K562 (cell line): Measurements from ENCODE around the gene ELK1. TPM values are rescaled to one million over a fixed set of nuclear protein-coding genes. Genes with fewer than 3 reads are reported as not detected.

Experiments used
- ATAC-seq: fragments of 200-7000 bp; cut with Tn5 transposase; 3 replicates; pipeline ENCODE4 v1.9.1; 2020; ENCODE audit warnings: moderate library complexity
- BruUV-seq: library from RNA; stranded (reverse); fragments of 400-500 nt; replicated peaks from 2 replicates; lab custom pipeline; 2021; lab: Mats Ljungman, UMichigan
- CTCF ChIA-PET: fragments of 300-600 bp; formaldehyde crosslinking; extraction: SDS; loops from one replicate; lab custom pipeline; 2021; ENCODE audit warnings: low intra/inter-chr PET ratio; lab: Yijun Ruan, JAX
- POLR2A ChIA-PET: fragments of 300-600, 350-650 bp; sonication (Branson Sonifier 250); formaldehyde crosslinking; extraction: SDS; loops from one replicate; lab custom pipeline; 2021; ENCODE audit warnings: antibody characterized with exemption, inconsistent platforms; lab: Yijun Ruan, JAX
- DNase-seq, 4 experiments: peaks; one replicate each; pipeline versions ENCODE4 v3.0.0 to v3.0.0-alpha.2; 2011 to 2018; ENCODE audit warnings: low spot score in 3 of 4, mixed read lengths in 3 of 4; ENCODE audit errors: extremely low read depth in 1 of 4
- FAIRE-seq: peaks from 2 replicates; lab custom pipeline; 2011; peaks lifted over from hg19 to GRCh38; lab: Jason Lieb, UNC
- H2AFZ ChIP-seq: 2 replicates; pipeline ENCODE4 v1.6.0; 2011; ENCODE audit warnings: low read depth, low read length, control low read depth, inconsistent platforms
- H3K27ac ChIP-seq: fragments of 200-600 bp; 3 replicates; pipeline ENCODE4 v1.8.0; 2011; ENCODE audit warnings: low read depth, mild to moderate bottlenecking, control low read depth, inconsistent platforms, low read length, moderate library complexity, mixed read lengths; ENCODE audit errors: extremely low read depth
- H3K27me3 ChIP-seq, 2 experiments: fragments of 300-600 bp in 1 of 2; 2 replicates in 1 of 2; 3 replicates in 1 of 2; pipeline versions ENCODE4 v1.6.0 to v1.8.0; 2011; ENCODE audit warnings: inconsistent platforms in 2 of 2, low read length in 2 of 2, mild to moderate bottlenecking in 1 of 2, mixed read lengths in 1 of 2, moderate library complexity in 1 of 2; ENCODE audit not compliant: control insufficient read depth in 2 of 2, insufficient read depth in 2 of 2
- H3K36me3 ChIP-seq: fragments of 300-600 bp; 3 replicates; pipeline ENCODE4 v1.8.0; 2011; ENCODE audit warnings: mild to moderate bottlenecking, low read length, inconsistent platforms; ENCODE audit not compliant: control insufficient read depth, insufficient read depth
- H3K4me1 ChIP-seq, 2 experiments: fragments of 200-600 bp in 1 of 2; replicated peaks in 1 of 2; 2 replicates in 1 of 2; 3 replicates in 1 of 2; pipeline versions ENCODE4 v1.5.1 to v1.8.0; 2011; ENCODE audit warnings: inconsistent platforms in 2 of 2, low read length in 2 of 2, mild to moderate bottlenecking in 1 of 2, mixed read lengths in 1 of 2, moderate library complexity in 1 of 2; ENCODE audit not compliant: control insufficient read depth in 2 of 2, insufficient read depth in 2 of 2
- H3K4me2 ChIP-seq: 2 replicates; pipeline ENCODE4 v1.6.1; 2011; ENCODE audit warnings: low read length, control low read depth, inconsistent platforms, mixed read lengths; ENCODE audit not compliant: insufficient read depth
- H3K4me3 ChIP-seq: fragments of 200-600 bp; sonication (generic), shearing (Covaris generic); 2 replicates; pipeline ENCODE4 v1.5.1; 2016; ENCODE audit warnings: control low read depth, inconsistent platforms
- H3K79me2 ChIP-seq: fragments of 200-600 bp; 3 replicates; pipeline ENCODE4 v1.8.0; 2011; ENCODE audit warnings: low read length, inconsistent platforms; ENCODE audit not compliant: control insufficient read depth, insufficient read depth
- H3K9ac ChIP-seq, 2 experiments: 2 replicates each; pipeline versions ENCODE4 v1.6.0 to v1.6.1; 2011; ENCODE audit warnings: low read depth in 2 of 2, low read length in 2 of 2, control low read depth in 1 of 2, inconsistent platforms in 1 of 2, mild to moderate bottlenecking in 1 of 2, mixed read lengths in 1 of 2; ENCODE audit not compliant: insufficient read depth in 1 of 2
- H3K9me1 ChIP-seq: one replicate; pipeline ENCODE4 v1.6.0; 2011; ENCODE audit warnings: inconsistent platforms, mild to moderate bottlenecking, low read length, moderate library complexity; ENCODE audit not compliant: control insufficient read depth, insufficient read depth
- H3K9me3 ChIP-seq: replicated peaks from 2 replicates; pipeline ENCODE4 v1.5.1; 2011; ENCODE audit warnings: low read depth, low read length, inconsistent platforms; ENCODE audit not compliant: control insufficient read depth, insufficient read depth
- H4K20me1 ChIP-seq: replicated peaks from 2 replicates; pipeline ENCODE4 v1.6.1; 2011; ENCODE audit warnings: low read length, inconsistent platforms, mixed read lengths; ENCODE audit not compliant: control insufficient read depth, insufficient read depth
- CREBBP ChIP-seq: IDR thresholded peaks from one replicate; pipeline ENCODE4 v1.6.1; 2012; ENCODE audit warnings: low read depth, mild to moderate bottlenecking, control low read depth, inconsistent platforms, low read length
- FOXJ3 ChIP-seq: sonication (generic); formaldehyde crosslinking; IDR thresholded peaks from 2 replicates; pipeline ENCODE4 v1.4.0; 2020; ENCODE audit warnings: mild to moderate bottlenecking, missing genetic modification reagents
- HMG20B ChIP-seq: fragments of 250-450 bp; sonication (Bioruptor Pico); IDR thresholded peaks from 2 replicates; pipeline ENCODE4 v1.5.0; 2021; ENCODE audit warnings: mild to moderate bottlenecking
- HMGN3 ChIP-seq: IDR thresholded peaks from 2 replicates; pipeline ENCODE4 v1.6.1; 2011; ENCODE audit warnings: borderline replicate concordance, low read depth, mild to moderate bottlenecking, mixed read lengths, low read length; ENCODE audit not compliant: insufficient read length; ENCODE audit errors: extremely low read depth
- HNRNPL ChIP-seq: fragments of 200-400 bp; formaldehyde crosslinking; IDR thresholded peaks from 2 replicates; pipeline ENCODE4 v1.6.1; 2017; ENCODE audit warnings: low read depth, mild to moderate bottlenecking, low read length
- HSF4 ChIP-seq: fragments of 250-450 bp; sonication (Bioruptor Pico); IDR thresholded peaks from 2 replicates; pipeline ENCODE4 v2.1.2; 2022; ENCODE audit warnings: mild to moderate bottlenecking, moderate library complexity, borderline replicate concordance
- POLR2H ChIP-seq: IDR thresholded peaks from 2 replicates; pipeline ENCODE4 v1.6.1; 2016; ENCODE audit warnings: missing genetic modification characterization, low read depth, mild to moderate bottlenecking, control low read depth, missing compliant biosample characterization, moderate library complexity
- RBFOX2 ChIP-seq: fragments of 200-400 bp; formaldehyde crosslinking; IDR thresholded peaks from 2 replicates; pipeline ENCODE4 v1.6.1; 2017; ENCODE audit warnings: low read depth, mild to moderate bottlenecking, low read length, moderate library complexity
- SMAD3 ChIP-seq: fragments of 450-650 bp; formaldehyde crosslinking; conservative IDR thresholded peaks from 2 replicates; pipeline ENCODE4 v1.4.0; 2020; ENCODE audit warnings: mild to moderate bottlenecking
- TOE1 ChIP-seq, 2 experiments: fragments of 450-650 bp in 1 of 2; sonication (generic) in 1 of 2; formaldehyde crosslinking in 1 of 2; IDR thresholded peaks; 2 replicates each; pipeline versions ENCODE4 v1.7.1 to v1.8.0; 2016 to 2022; ENCODE audit warnings: borderline replicate concordance in 2 of 2, mild to moderate bottlenecking in 2 of 2, antibody characterized with exemption in 1 of 2, inconsistent platforms in 1 of 2, low read depth in 1 of 2, missing genetic modification reagents in 1 of 2, moderate library complexity in 1 of 2
- ZFX ChIP-seq: sonication (generic); formaldehyde crosslinking; IDR thresholded peaks from 2 replicates; pipeline ENCODE4 v1.8.0; 2022; ENCODE audit warnings: mild to moderate bottlenecking, missing genetic modification reagents, moderate library complexity
- ZNF263 ChIP-seq: sonication (generic); formaldehyde crosslinking; IDR thresholded peaks from 2 replicates; pipeline ENCODE4 v1.8.0; 2022; ENCODE audit warnings: mild to moderate bottlenecking, missing genetic modification reagents, borderline replicate concordance
- ZNF79 ChIP-seq: fragments of 250-450 bp; sonication (Bioruptor Pico); IDR thresholded peaks from 2 replicates; pipeline ENCODE4 v1.4.0; 2020; ENCODE audit warnings: low read depth, mild to moderate bottlenecking, moderate library complexity
- WGBS: fragments of 100-300 bp; shearing (Covaris generic); methylation state at CpG from one replicate; pipeline ENCODE4 v1.1.6; 2016; ENCODE audit warnings: low coverage, mixed read lengths; ENCODE audit not compliant: insufficient coverage; ENCODE audit errors: missing lambda C conversion rate; 5-methylcytosine and 5-hydroxymethylcytosine counted together
- in situ Hi-C: fragments of 300-500 bp; cut with MboI; formaldehyde crosslinking; loops from 4 replicates; pipeline ENCODE4 v1.15.0; 2018; ENCODE audit warnings: inconsistent platforms, mixed read lengths
- intact Hi-C: fragments of 100-400 bp; cut with micrococcal nuclease; formaldehyde crosslinking; loops from 2 replicates; pipeline ENCODE4 v1.14.2; 2022
- polyA plus RNA-seq, 8 experiments: library from polyadenylated mRNA; depleted of rRNA in 4 of 8; stranded (reverse) in 5 of 8; unstranded in 3 of 8; fragments of >200 nt; fragmentation: Nextera tagmentation in 2 of 8; fragmentation: Illumina TruSeq in 1 of 8; extraction: Ambion mirVana in 2 of 8; extraction: Trizol in 1 of 8; gene quantifications; 2 replicates each; pipeline versions ENCODE4 v1.2.1 to v1.2.3, GENCODE V29; 2011 to 2014; ENCODE audit warnings: inconsistent platforms in 1 of 8, missing spikeins in 1 of 8
- total RNA-seq, 7 experiments: library from RNA; depleted of rRNA in 6 of 7; stranded (reverse); fragments of >200 nt in 6 of 7; fragmentation: Illumina TruSeq in 2 of 7; extraction: Trizol in 2 of 7; gene quantifications; 2 replicates each; pipeline versions ENCODE4 v1.2.1 to v1.2.3, GENCODE V29; 2011 to 2021; ENCODE audit warnings: low replicate concordance in 1 of 7
- TF ChIP-seq, protein P1 (sequence below): sonication (generic); formaldehyde crosslinking; IDR thresholded peaks from 2 replicates; pipeline ENCODE4 v1.5.0; 2020; ENCODE audit warnings: missing genetic modification reagents
- TF ChIP-seq, protein P2 (sequence below): fragments of 250-450 bp; sonication (Bioruptor Pico); IDR thresholded peaks from 2 replicates; pipeline ENCODE4 v1.6.1; 2021; ENCODE audit warnings: mild to moderate bottlenecking
- TF ChIP-seq, protein P3 (sequence below): fragments of 150-350 bp; IDR thresholded peaks from 2 replicates; pipeline ENCODE4 v1.6.1; 2014; ENCODE audit warnings: low read depth, mild to moderate bottlenecking, low read length, borderline replicate concordance

Gene ELK1
- total and polyA plus RNA-seq, 9 of the 15 experiments (the other 6 are each of a cell fraction or from before 2014, with no cell fraction given), result 4.4 to 74.9 (median 26.5) TPM

DNA sequence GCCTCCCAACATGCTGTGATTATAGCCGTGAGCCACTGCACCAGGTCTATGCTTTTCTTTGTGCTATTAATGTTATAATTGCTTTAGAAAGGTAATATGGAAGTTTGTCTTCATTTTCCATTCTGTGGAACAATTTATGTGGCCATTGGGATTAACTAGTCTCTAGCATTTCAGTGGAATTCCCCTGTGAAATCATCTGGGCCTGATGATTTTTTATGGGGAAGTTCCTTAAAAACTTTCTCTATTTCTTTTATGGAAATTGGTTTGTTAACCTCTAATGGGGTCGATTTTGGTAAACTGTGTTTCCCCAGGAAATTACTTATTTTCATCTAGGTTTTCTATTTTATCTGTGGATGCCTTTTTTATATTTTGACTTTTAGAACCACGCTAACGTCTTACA lies 56.8 kb downstream of the ELK1 start (continued):
- TF ChIP-seq CREBBP (no peak), HMG20B (CRISPR knock-in tag) (no peak), ZNF79 (CRISPR knock-in tag) (no peak), RBFOX2 (no peak), TOE1 (IDR thresholded peaks at IDR 0.05; ENCODE audit: borderline replicate concordance) (no peak), TOE1 (CRISPR knock-in tag; IDR thresholded peaks at IDR 0.05; ENCODE audit: borderline replicate concordance, low read depth) (no peak)
- TF ChIP-seq, protein P1, sequence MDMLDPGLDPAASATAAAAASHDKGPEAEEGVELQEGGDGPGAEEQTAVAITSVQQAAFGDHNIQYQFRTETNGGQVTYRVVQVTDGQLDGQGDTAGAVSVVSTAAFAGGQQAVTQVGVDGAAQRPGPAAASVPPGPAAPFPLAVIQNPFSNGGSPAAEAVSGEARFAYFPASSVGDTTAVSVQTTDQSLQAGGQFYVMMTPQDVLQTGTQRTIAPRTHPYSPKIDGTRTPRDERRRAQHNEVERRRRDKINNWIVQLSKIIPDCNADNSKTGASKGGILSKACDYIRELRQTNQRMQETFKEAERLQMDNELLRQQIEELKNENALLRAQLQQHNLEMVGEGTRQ (CRISPR knock-in tag), result no peak

DNA sequence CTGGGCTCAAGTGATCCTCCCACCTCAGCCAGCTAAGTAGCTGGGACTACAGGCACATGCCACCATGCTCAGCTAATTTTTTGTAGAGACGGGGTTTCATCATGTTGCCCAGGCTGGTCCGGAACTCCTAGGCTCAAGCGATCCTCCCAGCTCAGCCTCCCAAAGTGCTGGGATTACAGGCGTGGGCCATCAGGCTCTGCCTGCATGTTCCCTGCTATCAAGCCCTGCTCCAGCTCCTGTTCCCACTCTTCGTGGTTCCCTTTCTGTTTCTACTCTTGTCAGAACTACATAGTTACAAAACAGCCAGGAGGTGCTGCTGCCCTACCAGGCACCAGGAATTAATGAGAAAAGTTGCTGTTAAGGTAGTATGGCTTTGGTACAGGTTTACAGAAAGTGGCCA lies 59.4 kb downstream of the ELK1 start:
- H3K4me2 ChIP-seq, result no peak overlapping the region
- ATAC-seq, result no peak
- H3K4me3 ChIP-seq, result no peak overlapping the region
- no peaks in the 10 kb centered on the region for H3K4me1 ChIP-seq
- intact Hi-C loops, result no loop called here
- no peak overlapping the region for H3K9ac ChIP-seq
- BruUV-seq, result no TSS peak
- no peaks in the 10 kb centered on the region for H3K27me3 ChIP-seq
- no peaks in the 10 kb centered on the region for H3K79me2 ChIP-seq
- no peak for FAIRE-seq
- in situ Hi-C loops, result no loop called here
- no peaks in the 10 kb centered on the region for H4K20me1 ChIP-seq
- no peak for DNase-seq
- no peak overlapping the region for H3K27ac ChIP-seq
- 21% methylated on average over 2 of the region's 5 CpGs for WGBS
- POLR2A ChIA-PET, result no interaction called here
- H2AFZ ChIP-seq, result no peak overlapping the region
- H3K9me3 ChIP-seq, result no peaks in the 10 kb centered on the region
- CTCF ChIA-PET, result no interaction called here
- H3K36me3 ChIP-seq, result peaks cover 11% of the 10 kb centered on the region; the same call in 1 of the 3 replicates
- no peaks in the 10 kb centered on the region for H3K9me1 ChIP-seq
- TF ChIP-seq, protein P2, sequence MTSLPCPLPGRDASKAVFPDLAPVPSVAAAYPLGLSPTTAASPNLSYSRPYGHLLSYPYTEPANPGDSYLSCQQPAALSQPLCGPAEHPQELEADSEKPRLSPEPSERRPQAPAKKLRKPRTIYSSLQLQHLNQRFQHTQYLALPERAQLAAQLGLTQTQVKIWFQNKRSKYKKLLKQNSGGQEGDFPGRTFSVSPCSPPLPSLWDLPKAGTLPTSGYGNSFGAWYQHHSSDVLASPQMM, result no peak
- no peak for TF ChIP-seq HSF4 (CRISPR knock-in tag)
- TF ChIP-seq ZNF263, result no peak
- TF ChIP-seq POLR2H (tag), result no peak
- no peak for TF ChIP-seq ZFX
- no peak for TF ChIP-seq SMAD3 (CRISPR knock-in tag)
- TF ChIP-seq, protein P3, sequence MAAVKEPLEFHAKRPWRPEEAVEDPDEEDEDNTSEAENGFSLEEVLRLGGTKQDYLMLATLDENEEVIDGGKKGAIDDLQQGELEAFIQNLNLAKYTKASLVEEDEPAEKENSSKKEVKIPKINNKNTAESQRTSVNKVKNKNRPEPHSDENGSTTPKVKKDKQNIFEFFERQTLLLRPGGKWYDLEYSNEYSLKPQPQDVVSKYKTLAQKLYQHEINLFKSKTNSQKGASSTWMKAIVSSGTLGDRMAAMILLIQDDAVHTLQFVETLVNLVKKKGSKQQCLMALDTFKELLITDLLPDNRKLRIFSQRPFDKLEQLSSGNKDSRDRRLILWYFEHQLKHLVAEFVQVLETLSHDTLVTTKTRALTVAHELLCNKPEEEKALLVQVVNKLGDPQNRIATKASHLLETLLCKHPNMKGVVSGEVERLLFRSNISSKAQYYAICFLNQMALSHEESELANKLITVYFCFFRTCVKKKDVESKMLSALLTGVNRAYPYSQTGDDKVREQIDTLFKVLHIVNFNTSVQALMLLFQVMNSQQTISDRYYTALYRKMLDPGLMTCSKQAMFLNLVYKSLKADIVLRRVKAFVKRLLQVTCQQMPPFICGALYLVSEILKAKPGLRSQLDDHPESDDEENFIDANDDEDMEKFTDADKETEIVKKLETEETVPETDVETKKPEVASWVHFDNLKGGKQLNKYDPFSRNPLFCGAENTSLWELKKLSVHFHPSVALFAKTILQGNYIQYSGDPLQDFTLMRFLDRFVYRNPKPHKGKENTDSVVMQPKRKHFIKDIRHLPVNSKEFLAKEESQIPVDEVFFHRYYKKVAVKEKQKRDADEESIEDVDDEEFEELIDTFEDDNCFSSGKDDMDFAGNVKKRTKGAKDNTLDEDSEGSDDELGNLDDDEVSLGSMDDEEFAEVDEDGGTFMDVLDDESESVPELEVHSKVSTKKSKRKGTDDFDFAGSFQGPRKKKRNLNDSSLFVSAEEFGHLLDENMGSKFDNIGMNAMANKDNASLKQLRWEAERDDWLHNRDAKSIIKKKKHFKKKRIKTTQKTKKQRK, result no peak
- TF ChIP-seq HNRNPL, result no peak
- no peak for TF ChIP-seq FOXJ3
- no peak for TF ChIP-seq HMGN3
